Muscle layer of duodenum (tissue), 2 donors: ENCODE data around the gene ADCY2.

Experiments
- H3K27ac ChIP-seq: one replicate; pipeline ENCODE4 v1.7.0; 2013; ENCODE audit warnings: mild to moderate bottlenecking, low read length
- H3K27me3 ChIP-seq: one replicate; pipeline ENCODE4 v1.7.0; 2013; ENCODE audit warnings: low read depth, mild to moderate bottlenecking, control low read depth, low read length
- H3K36me3 ChIP-seq, 2 donors: one replicate each; pipeline ENCODE4 v1.7.0; 2013; ENCODE audit warnings: low read length in 2 of 2, control low read depth in 1 of 2, mild to moderate bottlenecking in 1 of 2; ENCODE audit not compliant: insufficient read depth in 2 of 2, control insufficient read depth in 1 of 2
- H3K4me1 ChIP-seq, 2 donors: one replicate each; pipeline ENCODE4 v1.7.0; 2013; ENCODE audit warnings: low read length in 2 of 2, mild to moderate bottlenecking in 2 of 2, control low read depth in 1 of 2, moderate library complexity in 1 of 2; ENCODE audit not compliant: insufficient read depth in 2 of 2, control insufficient read depth in 1 of 2
- H3K4me3 ChIP-seq, 2 donors: one replicate each; pipeline ENCODE4 v1.7.0; 2013; ENCODE audit warnings: low read length in 2 of 2, low read depth in 1 of 2, mild to moderate bottlenecking in 1 of 2
- H3K9me3 ChIP-seq, 2 donors: one replicate each; pipeline ENCODE4 v1.7.0; 2013; ENCODE audit warnings: low read length in 2 of 2, control low read depth in 1 of 2, mild to moderate bottlenecking in 1 of 2; ENCODE audit not compliant: control insufficient read depth in 1 of 2
- donor health status: healthy.

The ADCY2 gene

GRCh38 chr5:7876867-7877266 lies 480.9 kb downstream of the ADCY2 start:
- Histone ChIP-seq H3K36me3 (peaks cover 47 to 56% of the 10 kb centered on the region in 2 donors), H3K9me3 (no peaks in the 10 kb centered on the region), H3K4me3 (no peak overlapping the region), H3K27me3 (no peaks in the 10 kb centered on the region), H3K27ac (no peak overlapping the region), H3K4me1 (no peaks in the 10 kb centered on the region)

GRCh38 chr5:7877851-7878250 lies 481.9 kb downstream of the ADCY2 start:
- Histone ChIP-seq H3K36me3 (peaks cover 54 to 66% of the 10 kb centered on the region in 2 donors), H3K4me3 (no peak overlapping the region), H3K27me3 (no peaks in the 10 kb centered on the region), H3K27ac (no peak overlapping the region), H3K9me3 (no peaks in the 10 kb centered on the region), H3K4me1 (no peaks in the 10 kb centered on the region)

- H3K4me1 ChIP-seq: no peaks in the 10 kb centered on the region
- H3K27me3 ChIP-seq: no peaks in the 10 kb centered on the region
- no peak overlapping the region for H3K27ac ChIP-seq
- H3K36me3 ChIP-seq: peaks cover 54 to 71% of the 10 kb centered on the region in 2 donors
- H3K9me3 ChIP-seq: no peaks in the 10 kb centered on the region
- no peak overlapping the region for H3K4me3 ChIP-seq
These were observed 482.5 kb downstream of the ADCY2 start for GRCh38 chr5:7878381-7878873.
